HG03095 (cell line): ENCODE measurements around the gene FAM114A1.
A peak's percentile ranks its signal among the peaks of the same experiment; 100 is the strongest.
"Not testable (repeated sequence)": the region's sequence is repeated elsewhere in the genome, so short reads cannot be mapped to it uniquely, and the experiment has no call there.

Source experiments
- ATAC-seq: cut with Tn5 transposase; IDR thresholded peaks from one replicate; pipeline ENCODE4 v1.9.1; 2021; ENCODE audit warnings: moderate library complexity; ENCODE audit not compliant: unreplicated experiment

Gene FAM114A1

GRCh38 chr4:38928974-38929373 lies 61.4 kb downstream of the FAM114A1 start:
- ATAC-seq: no peak

GRCh38 chr4:38930204-38930603 lies 62.6 kb downstream of the FAM114A1 start:
- ATAC-seq: peak; percentile 70

- ATAC-seq: no peak
These were observed 63.1 kb downstream of the FAM114A1 start for GRCh38 chr4:38930707-38931106.

- ATAC-seq: no peak
These were observed 63.5 kb downstream of the FAM114A1 start for GRCh38 chr4:38931125-38931524.

GRCh38 chr4:38935391-38936073 lies 67.9 kb downstream of the FAM114A1 start:
- no peak for ATAC-seq

GRCh38 chr4:38939165-38939564 lies 71.6 kb downstream of the FAM114A1 start:
- peak; percentile 86 for ATAC-seq

- no peak for ATAC-seq
These were observed 72.9 kb downstream of the FAM114A1 start for GRCh38 chr4:38940476-38940875.

- not testable (repeated sequence) for ATAC-seq
These were observed 74.3 kb downstream of the FAM114A1 start for GRCh38 chr4:38941906-38942305.

GRCh38 chr4:38943343-38943742 lies 75.7 kb downstream of the FAM114A1 start:
- no peak for ATAC-seq

GRCh38 chr4:38944440-38944839 lies 76.8 kb downstream of the FAM114A1 start:
- no peak for ATAC-seq

GRCh38 chr4:38946919-38947318 lies 79.3 kb downstream of the FAM114A1 start:
- ATAC-seq: no peak

- ATAC-seq: no peak
These were observed 80.9 kb downstream of the FAM114A1 start for GRCh38 chr4:38948551-38948950.

GRCh38 chr4:38949411-38950051 lies 81.9 kb downstream of the FAM114A1 start:
- no peak for ATAC-seq

GRCh38 chr4:38950159-38950558 lies 82.6 kb downstream of the FAM114A1 start:
- ATAC-seq: no peak

GRCh38 chr4:38950734-38951133 lies 83.1 kb downstream of the FAM114A1 start:
- ATAC-seq: no peak

- no peak for ATAC-seq
These were observed 84.0 kb downstream of the FAM114A1 start for GRCh38 chr4:38951598-38951997.

GRCh38 chr4:38952017-38952416 lies 84.4 kb downstream of the FAM114A1 start:
- ATAC-seq: no peak

- ATAC-seq: no peak
These were observed 87.1 kb downstream of the FAM114A1 start for GRCh38 chr4:38954727-38955126.

GRCh38 chr4:38955957-38956356 lies 88.4 kb downstream of the FAM114A1 start:
- ATAC-seq: no peak

GRCh38 chr4:38957261-38957815 lies 89.7 kb downstream of the FAM114A1 start:
- no peak for ATAC-seq

GRCh38 chr4:38957893-38958292 lies 90.3 kb downstream of the FAM114A1 start:
- ATAC-seq: no peak

GRCh38 chr4:38958453-38959190 lies 91.0 kb downstream of the FAM114A1 start:
- ATAC-seq: no peak
